Forelimb muscle (tissue), 1 donor: ENCODE data around the gene CLTCL1. TPM values are rescaled to one million over a fixed set of nuclear protein-coding genes. Genes with fewer than 3 reads are reported as not detected.

Experiments
- DNase-seq: peaks from one replicate; pipeline ENCODE4 v3.0.0-alpha.2; 2013; ENCODE audit warnings: low read depth
- polyA plus RNA-seq: library from polyadenylated mRNA; unstranded; fragments of 120-200 nt; gene quantifications from one replicate; pipeline ENCODE4 v1.2.1, GENCODE V29; 2013; ENCODE audit not compliant: insufficient read length

Gene CLTCL1
- polyA plus RNA-seq, 1 donor, result 29.9 TPM

DNA sequence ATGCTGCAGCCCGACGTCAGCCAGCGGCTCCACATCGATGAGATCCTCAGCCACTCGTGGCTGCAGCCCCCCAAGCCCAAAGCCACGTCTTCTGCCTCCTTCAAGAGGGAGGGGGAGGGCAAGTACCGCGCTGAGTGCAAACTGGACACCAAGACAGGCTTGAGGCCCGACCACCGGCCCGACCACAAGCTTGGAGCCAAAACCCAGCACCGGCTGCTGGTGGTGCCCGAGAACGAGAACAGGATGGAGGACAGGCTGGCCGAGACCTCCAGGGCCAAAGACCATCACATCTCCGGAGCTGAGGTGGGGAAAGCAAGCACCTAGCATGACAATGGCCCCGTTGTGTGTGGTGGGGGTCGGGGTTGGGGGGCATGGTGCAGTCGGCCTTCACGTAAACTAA is 159.4 kb downstream of the CLTCL1 start:
- no peak for DNase-seq

DNA sequence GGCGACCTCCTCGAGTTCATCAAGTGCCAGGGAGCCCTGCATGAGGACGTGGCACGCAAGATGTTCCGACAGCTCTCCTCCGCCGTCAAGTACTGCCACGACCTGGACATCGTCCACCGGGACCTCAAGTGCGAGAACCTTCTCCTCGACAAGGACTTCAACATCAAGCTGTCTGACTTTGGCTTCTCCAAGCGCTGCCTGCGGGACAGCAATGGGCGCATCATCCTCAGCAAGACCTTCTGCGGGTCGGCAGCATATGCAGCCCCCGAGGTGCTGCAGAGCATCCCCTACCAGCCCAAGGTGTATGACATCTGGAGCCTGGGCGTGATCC is 159.9 kb downstream of the CLTCL1 start:
- no peak for DNase-seq

DNA sequence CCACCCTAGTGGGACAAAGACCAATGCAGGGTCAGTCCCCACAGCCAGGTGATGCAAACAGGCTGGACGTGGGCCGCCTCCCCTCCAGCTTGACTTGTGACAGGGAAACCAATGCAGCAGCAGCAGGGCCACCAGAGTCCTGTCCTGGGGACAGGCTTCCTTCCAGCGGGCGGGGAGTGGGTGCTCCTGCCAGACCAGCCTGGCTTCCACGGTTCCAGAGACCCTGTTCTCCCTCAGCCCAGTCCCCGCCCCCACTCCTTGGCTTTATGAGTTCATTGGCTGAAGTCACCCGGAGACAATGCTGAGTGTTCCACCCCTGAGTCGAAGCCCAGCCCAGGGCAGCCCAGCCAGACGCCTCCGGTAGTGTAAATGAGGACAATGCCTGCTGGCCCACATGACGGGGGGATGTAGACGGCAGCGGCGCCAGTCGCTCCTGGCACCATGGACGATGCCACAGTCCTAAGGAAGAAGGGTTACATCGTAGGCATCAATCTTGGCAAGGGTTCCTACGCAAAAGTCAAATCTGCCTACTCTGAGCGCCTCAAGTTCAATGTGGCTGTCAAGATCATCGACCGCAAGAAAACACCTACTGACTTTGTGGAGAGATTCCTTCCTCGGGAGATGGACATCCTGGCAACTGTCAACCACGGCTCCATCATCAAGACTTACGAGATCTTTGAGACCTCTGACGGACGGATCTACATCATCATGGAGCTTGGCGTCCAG is 160.4 kb downstream of the CLTCL1 start, which contains the start of gene TSSK2:
TSS of gene TSSK2 (plus strand) at position 350 of the 726 bp plus-strand sequence. CDS start at position 442, 92 bp downstream.
- DNase-seq, result no peak

DNA sequence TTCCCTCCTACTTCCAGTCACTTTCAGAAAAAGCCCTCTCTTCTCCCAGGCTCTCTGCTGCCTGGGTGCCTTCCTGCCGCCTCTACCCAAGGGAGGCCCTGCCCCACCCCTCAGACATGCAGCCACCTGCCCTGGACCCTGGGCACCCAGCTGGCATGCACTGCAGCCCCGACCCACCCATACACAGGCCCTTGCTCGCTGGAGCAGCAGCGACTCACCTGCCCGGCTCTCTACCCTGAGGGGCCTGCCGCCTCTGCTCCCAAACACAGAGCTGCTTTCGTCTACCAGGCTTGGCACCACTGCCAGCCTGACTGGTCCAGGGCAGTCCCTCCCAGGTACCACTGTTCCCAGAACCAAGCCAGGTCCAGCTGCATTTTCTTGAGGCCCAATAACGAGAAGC is 161.6 kb downstream of the CLTCL1 start:
- DNase-seq, result no peak

Other genes with a start within 250 kb of the CLTCL1 start
- 44.3 TPM for gene DGCR2, start 169.3 kb downstream of the CLTCL1 start, polyA plus RNA-seq
- not detected for gene TSSK2, start 160.4 kb downstream of the CLTCL1 start, polyA plus RNA-seq
- gene ESS2, start 147.1 kb downstream of the CLTCL1 start, polyA plus RNA-seq, result 12.2 TPM
- gene GSC2, start 141.4 kb downstream of the CLTCL1 start, polyA plus RNA-seq, result not detected
- gene SLC25A1, start 113.0 kb downstream of the CLTCL1 start, polyA plus RNA-seq, result 17.6 TPM
- gene HIRA, start 140.0 kb upstream of the CLTCL1 start, polyA plus RNA-seq, result 17.4 TPM
- gene MRPL40, start 140.8 kb upstream of the CLTCL1 start, polyA plus RNA-seq, result 29.0 TPM
- gene C22orf39, start 156.0 kb upstream of the CLTCL1 start, polyA plus RNA-seq, result 31.4 TPM
- gene UFD1, start 187.5 kb upstream of the CLTCL1 start, polyA plus RNA-seq, result 40.7 TPM
- gene CDC45, start 188.2 kb upstream of the CLTCL1 start, polyA plus RNA-seq, result 4.9 TPM
- gene CLDN5, start 232.7 kb upstream of the CLTCL1 start, polyA plus RNA-seq, result 51.5 TPM